Measurements from ENCODE around the gene UCN3.

The UCN3 gene

GRCh38 chr10:5395168-5395567, 30.4 kb downstream of the UCN3 start:
- DNase-seq = no peak

GRCh38 chr10:5396556-5397300, 32.0 kb downstream of the UCN3 start:
- H3K27me3 ChIP-seq (ENCODE audit: insufficient read depth, low read depth, severe bottlenecking) = no peaks in the 10 kb centered on the region
- H3K27ac ChIP-seq = no peak overlapping the region
- no peak for TF ChIP-seq CTCF (IDR thresholded peaks at IDR 0.05; ENCODE audit: low read depth, low read length)
- no peak for DNase-seq
- H3K4me3 ChIP-seq (ENCODE audit: low read depth, low read length) = no peak overlapping the region
- H3K36me3 ChIP-seq = no peaks in the 10 kb centered on the region
- no peaks in the 10 kb centered on the region for H3K9me3 ChIP-seq (ENCODE audit: severe bottlenecking)

More at GRCh38 chr10:5395168-5395567, 30.4 kb downstream of the UCN3 start:
- Histone ChIP-seq H3K27ac (no peak overlapping the region), H3K36me3 (no peaks in the 10 kb centered on the region), H3K27me3 (ENCODE audit: insufficient read depth, low read depth, severe bottlenecking) (no peaks in the 10 kb centered on the region), H3K9me3 (ENCODE audit: severe bottlenecking) (no peaks in the 10 kb centered on the region), H3K4me3 (ENCODE audit: low read depth, low read length) (no peak overlapping the region)
- no peak for TF ChIP-seq CTCF (IDR thresholded peaks at IDR 0.05; ENCODE audit: low read depth, low read length)

GRCh38 chr10:5399332-5399731, 34.6 kb downstream of the UCN3 start:
- no peak for TF ChIP-seq CTCF (IDR thresholded peaks at IDR 0.05; ENCODE audit: low read depth, low read length)
- H3K4me3 ChIP-seq (ENCODE audit: low read depth, low read length) = no peak overlapping the region
- peaks cover 5% of the 10 kb centered on the region for H3K27me3 ChIP-seq (ENCODE audit: insufficient read depth, low read depth, severe bottlenecking)
- H3K9me3 ChIP-seq (ENCODE audit: severe bottlenecking) = no peaks in the 10 kb centered on the region
- DNase-seq = no peak
- H3K27ac ChIP-seq = no peak overlapping the region
- no peaks in the 10 kb centered on the region for H3K36me3 ChIP-seq

GRCh38 chr10:5400468-5401240, 35.9 kb downstream of the UCN3 start:
- no peak for DNase-seq

GRCh38 chr10:5402798-5403197, 38.0 kb downstream of the UCN3 start:
- Histone ChIP-seq H3K27me3 (ENCODE audit: insufficient read depth, low read depth, severe bottlenecking) (peaks cover 5% of the 10 kb centered on the region), H3K27ac (no peak overlapping the region), H3K36me3 (no peaks in the 10 kb centered on the region), H3K4me3 (ENCODE audit: low read depth, low read length) (no peak overlapping the region), H3K9me3 (ENCODE audit: severe bottlenecking) (no peaks in the 10 kb centered on the region)
- DNase-seq = no peak
- no peak for TF ChIP-seq CTCF (IDR thresholded peaks at IDR 0.05; ENCODE audit: low read depth, low read length)

More at GRCh38 chr10:5400468-5401240, 35.9 kb downstream of the UCN3 start:
- H3K9me3 ChIP-seq (ENCODE audit: severe bottlenecking) = no peaks in the 10 kb centered on the region
- no peak overlapping the region for H3K27ac ChIP-seq
- peaks cover 5% of the 10 kb centered on the region for H3K27me3 ChIP-seq (ENCODE audit: insufficient read depth, low read depth, severe bottlenecking)
- H3K4me3 ChIP-seq (ENCODE audit: low read depth, low read length) = no peak overlapping the region
- no peaks in the 10 kb centered on the region for H3K36me3 ChIP-seq
- TF ChIP-seq CTCF (IDR thresholded peaks at IDR 0.05; ENCODE audit: low read depth, low read length) = no peak
